NT2/D1 (cell line): ENCODE data around the gene POR.

ENCODE experiments used
- SUZ12 ChIP-seq: IDR thresholded peaks from 2 replicates; pipeline ENCODE4 v1.6.1; 2011; ENCODE audit not compliant: insufficient read length, insufficient read depth; ENCODE audit errors: extremely low read depth
- YY1 ChIP-seq: IDR thresholded peaks from 2 replicates; pipeline ENCODE4 v1.6.1; 2011; ENCODE audit not compliant: insufficient read length, insufficient read depth
- ZNF274 ChIP-seq: IDR thresholded peaks from 2 replicates; pipeline ENCODE4 v1.6.1; 2011; ENCODE audit warnings: mild to moderate bottlenecking, low read depth, low read length

DNA sequence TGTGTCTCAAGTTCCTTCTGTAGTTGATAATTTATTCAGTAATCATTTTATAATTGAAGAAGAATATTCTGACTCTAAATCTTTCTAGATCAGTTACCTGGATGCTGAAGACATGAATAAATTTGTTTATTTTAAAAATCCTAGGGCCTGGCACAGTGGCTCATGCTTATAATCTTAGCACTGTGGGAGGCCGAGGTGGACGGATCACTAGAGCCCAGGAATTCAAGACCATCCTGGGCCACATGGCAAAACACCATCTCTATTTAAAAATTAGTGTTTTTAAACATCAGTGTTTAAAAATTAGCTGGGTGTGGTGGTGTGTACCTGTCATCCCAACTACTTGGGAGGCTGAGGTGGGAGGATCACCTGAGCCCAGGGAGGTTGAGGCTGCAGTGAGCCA, 9.3 kb downstream of the POR start:
- TF ChIP-seq YY1 (no peak), ZNF274 (no peak), SUZ12 (no peak)
